Activated naive CD4-positive, alpha-beta T cell treated with anti-CD3 and anti-CD28 coated beads for 36 hours (primary cell): ENCODE results near the gene DNM1. TPM values are rescaled to one million over a fixed set of nuclear protein-coding genes. Genes with fewer than 3 reads are reported as not detected.

Experiments
- CTCF ChIA-PET: fragments of 350-600 bp; sonication (Branson Sonifier 250); formaldehyde crosslinking; loops from one replicate; lab custom pipeline; 2021; ENCODE audit warnings: antibody characterized with exemption; lab: Charles Lee
- DNase-seq: peaks from one replicate; pipeline ENCODE4 v3.0.0-alpha.2; 2020
- H3K27ac Mint-ChIP-seq: one replicate; pipeline ENCODE4 v1.8.0; 2021; ENCODE audit warnings: mild to moderate bottlenecking, mixed read lengths
- H3K27me3 Mint-ChIP-seq: one replicate; pipeline ENCODE4 v1.8.0; 2021; ENCODE audit warnings: low read depth, mixed read lengths
- H3K36me3 Mint-ChIP-seq: one replicate; pipeline ENCODE4 v1.8.0; 2021; ENCODE audit warnings: low read depth, mixed read lengths
- H3K4me1 Mint-ChIP-seq: one replicate; pipeline ENCODE4 v1.8.0; 2021; ENCODE audit warnings: low read depth, mixed read lengths
- H3K4me3 Mint-ChIP-seq: one replicate; pipeline ENCODE4 v1.8.0; 2021; ENCODE audit warnings: mild to moderate bottlenecking, moderate library complexity, mixed read lengths
- H3K9me3 Mint-ChIP-seq: one replicate; pipeline ENCODE4 v1.8.0; 2021; ENCODE audit warnings: mixed read lengths
- intact Hi-C: fragments of 100-400 bp; cut with micrococcal nuclease; formaldehyde crosslinking; loops from one replicate; pipeline ENCODE4 v1.15.1; 2023
- total RNA-seq, 2 experiments: library from RNA; stranded (reverse); gene quantifications; one replicate each; pipeline ENCODE4 v1.2.3, GENCODE V29; 2021

DNM1 gene
- total RNA-seq, result under 1 TPM; 0.07 to 0.77 TPM

DNA sequence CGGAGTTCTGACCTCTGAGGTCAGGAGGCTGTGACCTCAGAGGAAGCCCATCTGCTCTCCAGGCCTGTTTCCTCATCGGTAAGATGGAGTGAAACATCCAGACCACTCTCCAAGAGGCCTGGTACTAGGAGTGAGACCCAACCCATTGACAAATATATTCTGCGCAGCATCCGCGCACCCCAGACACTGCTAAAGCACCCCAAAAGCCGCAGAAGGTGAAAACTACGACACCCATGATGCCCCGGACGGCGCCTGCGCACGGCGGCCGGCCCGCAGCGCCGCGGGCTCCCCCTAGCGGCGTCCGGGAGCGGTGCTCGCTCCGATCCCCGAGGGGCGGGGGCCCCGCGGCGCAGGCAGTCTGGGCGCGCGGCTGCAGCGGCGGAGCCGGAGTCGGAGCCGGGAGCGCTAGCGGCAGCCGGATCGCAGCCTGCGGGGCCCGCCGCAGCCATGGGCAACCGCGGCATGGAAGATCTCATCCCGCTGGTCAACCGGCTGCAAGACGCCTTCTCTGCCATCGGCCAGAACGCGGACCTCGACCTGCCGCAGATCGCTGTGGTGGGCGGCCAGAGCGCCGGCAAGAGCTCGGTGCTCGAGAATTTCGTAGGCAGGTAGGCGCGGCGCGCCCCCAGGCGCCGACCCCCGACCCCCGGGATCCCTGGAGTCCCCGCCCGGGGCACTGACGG, at the start of gene DNM1:
Gene DNM1 (plus strand): TSS at position 356 of the 683 bp plus-strand sequence. CDS start 92 bp downstream, at position 448.
- peaks cover 8% of the 10 kb centered on the region for H3K27me3 Mint-ChIP-seq
- peak within 1 kb of the TSS; percentile 69 for H3K4me3 Mint-ChIP-seq
- no peak within 1 kb of the TSS for H3K27ac Mint-ChIP-seq
- CTCF ChIA-PET, result interaction anchor here (0.6 to 1.0 kb wide), 4 partner anchors 9 to 136 kb away, joined by 3 read pairs; no protein-coding TSS in a partner anchor
- intact Hi-C loops, result loop anchor here (1.0 to 2.0 kb wide), 2 partner anchors 10 to 74 kb away; no protein-coding TSS in a partner anchor
- H3K4me1 Mint-ChIP-seq, result peaks cover 12% of the 10 kb centered on the region
- DNase-seq, result peak; percentile 61
- H3K9me3 Mint-ChIP-seq, result no peaks in the 10 kb centered on the region
- no peaks in the 10 kb centered on the region for H3K36me3 Mint-ChIP-seq

DNA sequence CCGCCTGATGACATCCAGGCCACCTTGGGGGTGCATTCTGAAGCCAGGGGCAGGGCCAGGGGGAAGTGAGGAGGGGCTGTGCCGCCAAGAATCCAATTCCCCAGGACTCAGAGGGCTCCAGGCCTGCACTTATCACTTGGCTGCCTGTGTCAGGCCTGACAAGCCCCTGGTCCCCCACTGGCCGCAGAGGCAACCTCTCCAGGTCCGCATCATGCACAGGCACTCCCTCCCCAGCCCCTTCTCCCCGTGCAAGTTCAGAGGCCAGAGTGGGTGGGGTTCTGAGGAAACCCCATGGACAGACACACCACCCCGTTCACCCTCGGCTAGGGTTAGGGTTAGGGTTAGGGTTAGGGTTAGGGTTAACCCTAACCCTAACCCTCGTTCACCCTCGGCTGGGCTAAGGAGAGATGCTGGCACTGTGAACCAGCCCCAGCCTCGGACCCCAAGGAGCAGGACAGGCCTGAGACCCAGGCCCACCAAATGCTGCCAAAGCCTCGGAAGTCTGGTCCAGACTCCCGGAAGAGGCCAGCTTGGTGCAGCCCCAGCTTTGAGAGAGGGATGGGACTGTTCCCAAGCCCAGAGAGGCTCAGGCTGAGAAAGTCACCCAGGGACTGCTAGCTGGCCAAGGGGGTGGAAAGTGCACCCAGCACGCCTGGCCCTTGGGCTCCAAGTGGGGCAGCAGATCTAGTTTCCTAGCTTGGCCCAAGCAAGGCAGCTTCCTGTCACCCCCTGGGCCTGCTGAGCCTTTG, 49.1 kb upstream of the DNM1 start:
- CTCF ChIA-PET, result no interaction called here

DNA sequence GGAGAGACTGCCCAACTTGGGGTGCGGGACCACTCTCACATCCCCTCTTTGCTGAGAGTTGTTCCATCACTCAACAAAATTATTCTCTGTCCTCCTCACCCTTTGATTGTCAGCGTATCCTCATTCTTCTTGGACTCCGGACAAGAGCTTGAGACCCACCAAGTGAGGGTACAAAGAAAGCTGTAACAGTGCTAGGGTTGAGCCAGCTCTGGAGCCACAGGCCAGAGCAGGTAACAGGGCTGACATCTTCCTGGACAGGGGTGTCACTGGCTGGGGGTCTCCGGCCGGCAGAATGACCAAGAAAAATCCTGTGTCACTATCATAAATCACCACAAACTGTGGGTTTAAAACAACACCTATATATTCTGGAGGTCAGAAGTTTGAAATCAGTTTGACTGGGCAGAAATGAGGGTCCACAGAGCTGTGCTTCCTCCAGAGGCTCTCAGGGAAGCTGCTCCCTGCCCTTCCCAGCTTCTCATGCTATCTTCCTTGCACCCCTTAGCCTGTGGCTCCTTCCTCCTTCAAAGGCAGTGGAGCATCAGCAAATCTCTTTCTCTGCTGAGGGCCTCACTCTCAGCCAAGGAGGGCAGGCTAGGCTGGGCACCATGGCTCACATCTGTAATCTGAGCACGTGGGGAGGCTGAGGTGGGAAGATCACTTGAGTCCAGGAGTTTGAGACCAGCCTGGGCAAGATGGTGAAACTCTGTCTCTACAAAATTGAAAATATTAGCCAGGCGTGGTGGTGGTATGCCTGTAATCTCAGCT, 47.3 kb upstream of the DNM1 start:
- H3K27ac Mint-ChIP-seq, result no peak overlapping the region
- no peaks in the 10 kb centered on the region for H3K36me3 Mint-ChIP-seq
- no peaks in the 10 kb centered on the region for H3K9me3 Mint-ChIP-seq
- peaks cover 8% of the 10 kb centered on the region for H3K4me1 Mint-ChIP-seq
- CTCF ChIA-PET, result interaction anchor here (1.0 to 1.1 kb wide), 2 partner anchors 20 to 59 kb away, joined by 3 read pairs; no protein-coding TSS in a partner anchor
- H3K27me3 Mint-ChIP-seq, result no peaks in the 10 kb centered on the region
- no peak overlapping the region for H3K4me3 Mint-ChIP-seq
- intact Hi-C loops, result no loop called here
- no peak for DNase-seq

More for the DNA sequence above, 49.1 kb upstream of the DNM1 start:
- H3K36me3 Mint-ChIP-seq, result no peaks in the 10 kb centered on the region
- DNase-seq, result no peak
- peaks cover under 1% of the 10 kb centered on the region for H3K4me1 Mint-ChIP-seq
- no peak overlapping the region for H3K27ac Mint-ChIP-seq
- no peaks in the 10 kb centered on the region for H3K27me3 Mint-ChIP-seq
- intact Hi-C loops, result no loop called here
- H3K9me3 Mint-ChIP-seq, result no peaks in the 10 kb centered on the region
- no peak overlapping the region for H3K4me3 Mint-ChIP-seq

DNA sequence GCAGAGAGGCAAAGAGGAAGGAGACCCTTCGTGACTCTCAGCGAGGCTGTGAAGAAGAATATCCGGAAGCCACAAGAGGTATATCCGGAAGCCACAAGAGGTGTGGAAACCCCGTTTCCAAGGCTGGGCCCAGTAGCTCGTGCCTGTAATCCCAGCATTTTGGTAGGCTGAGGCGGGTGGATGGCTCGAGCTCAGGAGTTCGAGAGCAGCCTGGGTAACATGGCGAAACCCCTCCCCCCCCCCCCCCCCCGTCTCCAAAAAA, 43.7 kb upstream of the DNM1 start:
- intact Hi-C loops, result no loop called here
- CTCF ChIA-PET, result interaction anchor here (0.6 to 0.8 kb wide), 4 partner anchors 31 to 292 kb away, joined by 3 read pairs; no protein-coding TSS in a partner anchor
- DNase-seq, result peak; percentile 78
- Mint-ChIP-seq H3K4me3 (peak overlapping the region; percentile 77), H3K27ac (peak overlapping the region; percentile 85), H3K4me1 (peaks cover 16% of the 10 kb centered on the region), H3K27me3 (no peaks in the 10 kb centered on the region), H3K9me3 (no peaks in the 10 kb centered on the region), H3K36me3 (peaks cover 8% of the 10 kb centered on the region)

DNA sequence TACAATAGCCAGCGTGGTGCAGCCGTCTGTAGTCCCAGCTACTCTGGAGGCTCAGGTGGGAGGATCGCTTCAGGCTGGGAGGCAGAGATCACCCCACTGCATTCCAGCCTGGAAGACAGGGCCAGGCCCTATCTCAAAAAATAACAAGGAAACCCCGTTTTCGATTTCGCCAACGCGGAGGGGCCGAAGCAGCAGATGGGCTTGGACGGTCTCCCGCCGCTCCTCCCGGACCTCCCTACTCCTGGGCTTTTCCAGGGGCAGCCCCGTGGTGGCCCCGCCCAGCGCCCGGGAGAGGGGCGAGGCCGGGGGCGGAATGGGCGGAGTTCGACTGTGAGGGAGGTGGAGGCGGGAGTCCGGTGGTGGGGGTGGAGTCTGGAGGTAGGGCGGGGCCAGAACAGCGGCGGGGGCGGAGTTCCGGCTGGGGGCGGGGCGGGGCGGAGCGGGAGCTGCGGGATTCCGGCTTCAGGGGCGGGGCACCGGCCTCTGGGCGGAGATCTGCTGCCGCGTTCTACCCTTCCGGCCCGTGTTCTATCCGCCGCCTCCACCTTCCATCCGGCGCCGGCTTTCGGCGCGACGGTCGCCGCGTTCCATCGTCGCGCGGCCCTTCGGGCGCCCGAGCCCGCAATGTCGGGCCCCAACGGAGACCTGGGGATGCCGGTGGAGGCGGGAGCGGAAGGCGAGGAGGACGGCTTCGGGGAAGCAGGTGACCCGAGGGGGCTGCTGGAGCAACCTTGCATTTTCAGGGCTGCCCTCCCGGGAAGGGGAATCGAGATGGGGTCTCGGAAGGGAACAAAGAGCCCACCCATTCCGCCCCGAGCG, 43.2 kb upstream of the DNM1 start, which contains the start of gene BBLN:
Gene BBLN (plus strand): TSS at position 482 of the 819 bp plus-strand sequence. CDS start 143 bp downstream, at position 625.
- DNase-seq, result peak; percentile 96
- CTCF ChIA-PET, result interaction anchor here (0.6 to 1.6 kb wide), 5 partner anchors 9 to 293 kb away, joined by 3 to 4 read pairs (median 3); no protein-coding TSS in a partner anchor
- Mint-ChIP-seq H3K4me1 (peaks cover 16% of the 10 kb centered on the region), H3K36me3 (peaks cover 9% of the 10 kb centered on the region), H3K4me3 (peak within 1 kb of the TSS; percentile 77), H3K27ac (peak within 1 kb of the TSS; percentile 85), H3K27me3 (no peaks in the 10 kb centered on the region), H3K9me3 (no peaks in the 10 kb centered on the region)
- intact Hi-C loops, result loop anchor here (1.0 to 5.0 kb wide), 7 partner anchors 31 to 358 kb away; partner anchors contain the start of genes CIZ1, COQ4, FPGS and NAIF1

DNA sequence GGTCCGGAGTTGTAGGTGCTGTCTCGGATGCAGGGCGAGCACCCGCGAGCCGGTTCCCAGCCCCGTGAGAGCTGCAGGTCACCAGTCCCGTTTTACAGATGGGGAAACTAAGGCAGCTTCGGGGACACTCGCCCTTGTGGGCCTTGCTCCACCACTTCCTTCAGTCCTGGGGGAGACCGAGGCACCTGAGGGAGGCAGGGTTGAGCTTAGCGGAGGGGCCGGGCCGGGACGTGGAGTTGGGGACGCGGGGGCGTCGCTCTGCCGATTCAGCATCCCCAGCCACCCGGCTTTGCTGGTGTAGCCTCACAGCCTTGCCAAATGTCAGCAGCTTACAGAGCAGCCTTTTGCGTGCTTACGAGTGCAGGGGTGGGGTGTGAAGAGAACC, 42.6 kb upstream of the DNM1 start:
- peaks cover 16% of the 10 kb centered on the region for H3K4me1 Mint-ChIP-seq
- intact Hi-C loops, result loop anchor here (1.0 to 5.0 kb wide), 7 partner anchors 31 to 358 kb away; partner anchors contain the start of genes CIZ1, COQ4, FPGS and NAIF1
- peak; percentile 54 for DNase-seq
- H3K36me3 Mint-ChIP-seq, result peaks cover 9% of the 10 kb centered on the region
- CTCF ChIA-PET, result interaction anchor here (0.7 to 1.6 kb wide), 2 partner anchors 10 to 43 kb away, joined by 3 to 4 read pairs; no protein-coding TSS in a partner anchor
- H3K27me3 Mint-ChIP-seq, result no peaks in the 10 kb centered on the region
- peak overlapping the region; percentile 68 for H3K27ac Mint-ChIP-seq
- no peaks in the 10 kb centered on the region for H3K9me3 Mint-ChIP-seq
- H3K4me3 Mint-ChIP-seq, result peak overlapping the region; percentile 77

DNA sequence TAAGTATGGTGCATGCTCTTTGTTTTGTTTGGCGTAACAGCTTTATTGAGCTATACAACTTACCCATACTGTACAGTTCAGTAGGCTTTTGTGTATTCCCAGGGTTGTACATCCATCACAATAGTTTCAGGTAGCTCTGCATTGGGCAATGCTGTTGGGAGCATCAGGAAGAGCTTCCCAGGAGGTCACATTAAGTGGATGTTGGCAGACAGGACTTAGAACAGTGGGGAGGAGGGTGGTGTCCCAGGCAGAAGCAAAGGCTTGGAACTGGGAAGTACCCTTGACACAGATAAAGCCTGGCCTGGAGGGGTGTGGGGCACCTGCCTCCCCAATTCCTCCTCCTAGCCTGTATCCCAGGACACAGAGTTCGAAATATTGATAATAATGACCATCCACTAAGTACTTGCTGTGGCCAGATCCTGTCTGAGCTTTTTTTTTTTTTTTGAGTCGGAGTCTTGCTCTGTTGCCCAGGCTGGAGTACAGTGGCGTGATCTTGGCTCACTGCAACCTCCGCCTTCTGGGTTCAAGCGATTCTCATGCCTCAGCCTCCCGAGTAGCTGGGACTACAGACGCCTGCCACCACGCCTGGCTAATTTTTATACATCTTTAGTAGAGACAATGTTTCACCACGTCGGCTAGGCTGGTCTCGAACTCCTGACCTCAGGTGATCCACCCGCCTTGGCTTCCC, 41.8 kb upstream of the DNM1 start:
- no peak for DNase-seq
- Mint-ChIP-seq H3K27me3 (no peaks in the 10 kb centered on the region), H3K36me3 (peaks cover 12% of the 10 kb centered on the region), H3K4me3 (peak overlapping the region; percentile 77), H3K4me1 (peaks cover 16% of the 10 kb centered on the region), H3K27ac (peak overlapping the region; percentile 72), H3K9me3 (no peaks in the 10 kb centered on the region)
- CTCF ChIA-PET, result interaction anchor here (1.2 to 1.6 kb wide), 2 partner anchors 44 to 180 kb away, joined by 4 to 6 read pairs; no protein-coding TSS in a partner anchor
- intact Hi-C loops, result loop anchor here (5.0 kb wide), 1 partner anchor 161 kb away; the partner anchor contains the start of genes COQ4 and TRUB2

DNA sequence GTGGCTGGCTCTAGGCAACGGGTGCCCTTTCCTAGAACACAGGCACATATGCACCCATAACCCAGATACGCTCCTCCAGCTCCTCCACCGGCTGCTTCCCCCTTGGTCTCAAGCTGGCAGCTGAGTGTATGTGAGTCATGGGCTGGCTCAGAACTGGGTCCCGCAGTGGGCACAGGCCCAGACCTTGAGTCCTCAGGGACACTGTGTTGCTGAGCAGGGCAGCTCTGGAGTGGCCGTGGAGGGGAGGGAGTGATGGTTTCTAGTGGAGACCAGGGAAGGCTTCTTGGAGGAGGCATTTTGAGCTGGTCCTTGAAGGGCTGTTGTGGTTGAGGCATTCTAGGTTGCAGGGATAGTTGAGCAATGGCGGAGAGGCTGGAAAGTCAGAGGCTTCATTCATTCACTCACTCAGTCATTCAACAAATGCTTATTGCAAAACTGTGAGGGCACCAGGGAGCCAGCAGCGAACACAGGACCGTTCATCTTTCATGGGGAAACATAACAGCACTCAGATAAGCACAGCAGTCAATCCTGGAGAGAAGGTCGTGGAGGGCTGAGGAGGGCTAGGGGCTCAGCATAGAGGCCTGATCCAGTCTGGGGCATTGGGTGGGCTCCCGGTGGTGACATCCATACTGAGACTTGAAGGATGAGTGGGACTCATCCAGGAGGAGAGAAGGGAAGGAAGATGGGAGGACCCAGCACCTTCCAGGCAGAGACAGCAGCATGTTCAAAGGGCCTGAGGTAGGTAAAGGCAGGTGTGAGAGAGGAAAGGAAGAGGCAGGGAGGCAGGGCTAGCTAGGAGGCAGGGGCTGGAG, 40.8 kb upstream of the DNM1 start:
- peaks cover 16% of the 10 kb centered on the region for H3K4me1 Mint-ChIP-seq
- H3K27me3 Mint-ChIP-seq, result no peaks in the 10 kb centered on the region
- H3K36me3 Mint-ChIP-seq, result peaks cover 13% of the 10 kb centered on the region
- CTCF ChIA-PET, result interaction anchor here (0.6 to 1.2 kb wide), 2 partner anchors 179 to 605 kb away, joined by 3 to 6 read pairs; no protein-coding TSS in a partner anchor
- H3K4me3 Mint-ChIP-seq, result peak overlapping the region; percentile 44
- no peaks in the 10 kb centered on the region for H3K9me3 Mint-ChIP-seq
- H3K27ac Mint-ChIP-seq, result no peak overlapping the region
- intact Hi-C loops, result loop anchor here (5.0 kb wide), 1 partner anchor 160 kb away; the partner anchor contains the start of genes COQ4 and TRUB2
- DNase-seq, result no peak

DNA sequence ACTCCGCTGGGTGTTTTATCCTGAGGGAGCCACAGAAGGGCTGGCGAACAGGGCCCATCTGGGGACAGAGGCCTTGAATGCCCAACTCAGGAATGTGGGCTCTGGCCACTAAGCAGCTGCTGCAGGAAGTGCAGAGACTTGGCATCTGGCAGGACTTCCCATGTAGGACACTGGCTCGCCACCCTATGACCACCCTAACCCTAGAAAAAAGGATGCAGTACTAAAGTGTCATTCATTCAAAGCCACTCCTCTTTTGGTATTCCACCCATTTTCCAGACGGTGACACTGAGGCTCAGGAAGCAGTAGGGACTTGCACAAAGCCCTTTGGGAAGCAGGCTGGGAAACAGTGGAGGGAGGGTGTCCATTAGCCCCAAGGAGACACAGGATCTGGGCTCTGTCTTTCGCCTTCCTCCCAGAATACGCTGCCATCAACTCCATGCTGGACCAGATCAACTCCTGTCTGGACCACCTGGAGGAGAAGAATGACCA, 40.1 kb upstream of the DNM1 start:
- Mint-ChIP-seq H3K4me3 (no peak overlapping the region), H3K36me3 (peaks cover 13% of the 10 kb centered on the region), H3K9me3 (no peaks in the 10 kb centered on the region), H3K27me3 (no peaks in the 10 kb centered on the region), H3K27ac (no peak overlapping the region), H3K4me1 (peaks cover 16% of the 10 kb centered on the region)
- no peak for DNase-seq
- CTCF ChIA-PET, result no interaction called here
- intact Hi-C loops, result loop anchor here (5.0 kb wide), 1 partner anchor 159 kb away; the partner anchor contains the start of genes COQ4 and TRUB2
